Muscle layer of duodenum (tissue), 2 donors: ENCODE results near the gene PCDHB11.
"Not testable (repeated sequence)": the region's sequence is repeated elsewhere in the genome, so short reads cannot be mapped to it uniquely, and the experiment has no call there.

Experiments used
- H3K27ac ChIP-seq: one replicate; pipeline ENCODE4 v1.7.0; 2013; ENCODE audit warnings: mild to moderate bottlenecking, low read length
- H3K27me3 ChIP-seq: one replicate; pipeline ENCODE4 v1.7.0; 2013; ENCODE audit warnings: low read depth, mild to moderate bottlenecking, control low read depth, low read length
- H3K36me3 ChIP-seq, 2 donors: one replicate each; pipeline ENCODE4 v1.7.0; 2013; ENCODE audit warnings: low read length in 2 of 2, control low read depth in 1 of 2, mild to moderate bottlenecking in 1 of 2; ENCODE audit not compliant: insufficient read depth in 2 of 2, control insufficient read depth in 1 of 2
- H3K4me1 ChIP-seq, 2 donors: one replicate each; pipeline ENCODE4 v1.7.0; 2013; ENCODE audit warnings: low read length in 2 of 2, mild to moderate bottlenecking in 2 of 2, control low read depth in 1 of 2, moderate library complexity in 1 of 2; ENCODE audit not compliant: insufficient read depth in 2 of 2, control insufficient read depth in 1 of 2
- H3K4me3 ChIP-seq, 2 donors: one replicate each; pipeline ENCODE4 v1.7.0; 2013; ENCODE audit warnings: low read length in 2 of 2, low read depth in 1 of 2, mild to moderate bottlenecking in 1 of 2
- H3K9me3 ChIP-seq, 2 donors: one replicate each; pipeline ENCODE4 v1.7.0; 2013; ENCODE audit warnings: low read length in 2 of 2, control low read depth in 1 of 2, mild to moderate bottlenecking in 1 of 2; ENCODE audit not compliant: control insufficient read depth in 1 of 2
- donor health status: healthy.

Gene PCDHB11

GRCh38 chr5:141199359-141200235, at the start of gene PCDHB11:
Gene PCDHB11, plus strand, starts transcription at chr5:141199627. Its CDS starts 148 bp downstream, at chr5:141199775.
- Histone ChIP-seq H3K27ac (no peak within 1 kb of the TSS), H3K9me3 (peaks cover 28 to 57% of the 10 kb centered on the region in 2 donors), H3K27me3 (no peaks in the 10 kb centered on the region), H3K4me1 (no peaks in the 10 kb centered on the region), H3K36me3 (no peaks in the 10 kb centered on the region), H3K4me3 (peak within 1 kb of the TSS; percentile 18 to 54)

GRCh38 chr5:141149812-141150211, 49.6 kb upstream of the PCDHB11 start, which contains the start of gene PCDHB6:
Gene PCDHB6, plus strand, starts transcription at chr5:141150057. Its CDS starts 201 bp downstream, at chr5:141150258.
- no peaks in the 10 kb centered on the region for H3K36me3 ChIP-seq
- H3K9me3 ChIP-seq, result peaks cover 16 to 61% of the 10 kb centered on the region in 2 donors
- peak within 1 kb of the TSS; percentile 41 to 50 for H3K4me3 ChIP-seq
- H3K27me3 ChIP-seq, result no peaks in the 10 kb centered on the region
- H3K4me1 ChIP-seq, result no peaks in the 10 kb centered on the region
- no peak within 1 kb of the TSS for H3K27ac ChIP-seq

GRCh38 chr5:141150224-141150992, 49.0 kb upstream of the PCDHB11 start:
- Histone ChIP-seq H3K36me3 (no peaks in the 10 kb centered on the region), H3K27ac (no peak overlapping the region), H3K9me3 (peaks cover 16 to 66% of the 10 kb centered on the region in 2 donors), H3K27me3 (no peaks in the 10 kb centered on the region), H3K4me3 (peak overlapping the region; percentile 41 to 50), H3K4me1 (no peaks in the 10 kb centered on the region)

GRCh38 chr5:141150993-141151325, 48.5 kb upstream of the PCDHB11 start:
- Histone ChIP-seq H3K4me3 (peak overlapping the region; percentile 8 to 50), H3K27me3 (no peaks in the 10 kb centered on the region), H3K4me1 (no peaks in the 10 kb centered on the region), H3K27ac (no peak overlapping the region), H3K9me3 (peaks cover 16 to 70% of the 10 kb centered on the region in 2 donors), H3K36me3 (no peaks in the 10 kb centered on the region)

GRCh38 chr5:141151632-141152031, 47.8 kb upstream of the PCDHB11 start:
- not testable (repeated sequence) for H3K4me1 ChIP-seq, H3K27me3 ChIP-seq, H3K36me3 ChIP-seq, H3K27ac ChIP-seq
- H3K4me3 ChIP-seq, result peak overlapping the region in 1 of 2 donors; percentile 36
- H3K9me3 ChIP-seq, result peaks cover 20 to 71% of the 10 kb centered on the region in 2 donors

GRCh38 chr5:141152096-141152495, 47.3 kb upstream of the PCDHB11 start:
- not testable (repeated sequence) for H3K27ac ChIP-seq, H3K27me3 ChIP-seq, H3K4me1 ChIP-seq, H3K36me3 ChIP-seq
- Histone ChIP-seq H3K9me3 (peaks cover 23 to 75% of the 10 kb centered on the region in 2 donors), H3K4me3 (peak overlapping the region in 1 of 2 donors; percentile 36)

- peaks cover 23 to 67% of the 10 kb centered on the region in 2 donors for H3K9me3 ChIP-seq
Measured at GRCh38 chr5:141155540-141156374, 43.7 kb upstream of the PCDHB11 start.

GRCh38 chr5:141157356-141157755, 42.1 kb upstream of the PCDHB11 start:
- not testable (repeated sequence) for H3K4me1 ChIP-seq, H3K27ac ChIP-seq, H3K36me3 ChIP-seq, H3K27me3 ChIP-seq
- Histone ChIP-seq H3K4me3 (peak overlapping the region in 1 of 2 donors; percentile 41), H3K9me3 (peaks cover 17 to 61% of the 10 kb centered on the region in 2 donors)

More at GRCh38 chr5:141155540-141156374, 43.7 kb upstream of the PCDHB11 start:
- Histone ChIP-seq H3K27me3 (no peaks in the 10 kb centered on the region), H3K27ac (no peak overlapping the region), H3K4me3 (peak overlapping the region in 1 of 2 donors; percentile 41), H3K4me1 (no peaks in the 10 kb centered on the region), H3K36me3 (no peaks in the 10 kb centered on the region)

GRCh38 chr5:141157901-141158300, 41.5 kb upstream of the PCDHB11 start:
- peaks cover 14 to 65% of the 10 kb centered on the region in 2 donors for H3K9me3 ChIP-seq
- not testable (repeated sequence) for H3K4me1 ChIP-seq, H3K27ac ChIP-seq, H3K27me3 ChIP-seq, H3K36me3 ChIP-seq
- peak overlapping the region in 1 of 2 donors; percentile 37 for H3K4me3 ChIP-seq

GRCh38 chr5:141172381-141173204, 26.8 kb upstream of the PCDHB11 start, which contains the start of gene PCDHB7:
Gene PCDHB7, plus strand, starts transcription at chr5:141172644. Its CDS starts 192 bp downstream, at chr5:141172836.
- Histone ChIP-seq H3K4me1 (no peaks in the 10 kb centered on the region), H3K27ac (no peak within 1 kb of the TSS), H3K36me3 (no peaks in the 10 kb centered on the region), H3K27me3 (no peaks in the 10 kb centered on the region), H3K9me3 (peaks cover 40 to 59% of the 10 kb centered on the region in 2 donors), H3K4me3 (peak within 1 kb of the TSS; percentile 28 to 39)
